ENCODE results near the gene RILPL1.
"Not testable (repeated sequence)": the region's sequence is repeated elsewhere in the genome, so short reads cannot be mapped to it uniquely, and the experiment has no call there.

Gene RILPL1

DNA sequence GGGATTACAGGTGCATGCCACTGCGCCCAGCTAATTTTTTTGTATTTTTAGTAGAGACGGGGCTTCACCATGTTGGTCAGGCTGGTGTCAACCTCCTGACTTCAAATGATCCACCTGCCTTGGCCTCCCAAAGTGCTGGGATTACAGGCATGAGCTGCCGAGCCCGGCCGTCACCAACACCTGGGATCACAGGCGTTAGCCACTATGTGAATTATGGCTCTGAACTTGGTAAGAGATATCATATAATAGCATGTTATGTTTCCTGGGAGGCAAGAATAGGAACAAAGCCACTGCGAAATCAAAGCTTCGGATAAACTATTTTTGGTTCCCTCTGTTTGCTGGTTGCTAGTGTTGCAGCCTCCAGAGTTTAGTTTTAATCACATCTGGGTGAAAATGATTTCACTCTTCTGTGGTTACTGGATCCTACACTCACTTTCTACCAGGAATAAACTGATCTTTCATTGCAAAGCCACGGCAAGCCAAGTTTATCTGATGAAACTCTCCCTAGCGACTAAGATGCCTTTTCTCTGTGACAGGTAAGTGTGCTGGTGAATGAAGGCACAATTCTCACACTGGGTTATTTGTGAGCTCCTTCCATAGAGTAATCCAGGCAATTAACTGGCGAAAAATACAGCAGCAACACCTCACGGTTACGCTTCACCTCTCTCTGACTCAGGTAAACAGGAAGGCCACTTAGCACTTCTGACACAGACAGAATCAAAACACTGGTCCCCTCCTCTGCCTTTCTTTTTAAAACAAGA lies 58.9 kb downstream of the RILPL1 start:
- peak; percentile 86 for FAIRE-seq
- TF ChIP-seq TAF1 (IDR thresholded peaks at IDR 0.05; ENCODE audit: borderline replicate concordance, low read depth, low read length): no peak
- no peak for TF ChIP-seq POLR2AphosphoS5 (IDR thresholded peaks at IDR 0.05; ENCODE audit: low read depth, low read length)
- TF ChIP-seq POLR2A (IDR thresholded peaks at IDR 0.05; ENCODE audit: low read depth, low read length): no peak

GRCh38 chr12:123472438-123472849 lies 61.1 kb downstream of the RILPL1 start:
- TF ChIP-seq POLR2AphosphoS5 (IDR thresholded peaks at IDR 0.05; ENCODE audit: low read depth, low read length): no peak; the same call in 1 of the 2 replicates
- no peak for TF ChIP-seq TAF1 (IDR thresholded peaks at IDR 0.05; ENCODE audit: borderline replicate concordance, low read depth, low read length)
- TF ChIP-seq POLR2A (IDR thresholded peaks at IDR 0.05; ENCODE audit: low read depth, low read length): 0 out of 2 replicates have a peak, but pooled peaks have one; percentile 21
- no peak for DNase-seq (ENCODE audit: insufficient read length)
- FAIRE-seq: no peak

More for the DNA sequence above, 58.9 kb downstream of the RILPL1 start:
- DNase-seq (ENCODE audit: insufficient read length): no peak

- DNase-seq (ENCODE audit: insufficient read length): no peak
- TF ChIP-seq POLR2AphosphoS5 (IDR thresholded peaks at IDR 0.05; ENCODE audit: low read depth, low read length) (no peak), TAF1 (IDR thresholded peaks at IDR 0.05; ENCODE audit: borderline replicate concordance, low read depth, low read length) (no peak), POLR2A (IDR thresholded peaks at IDR 0.05; ENCODE audit: low read depth, low read length) (no peak)
- no peak for FAIRE-seq
Observed at GRCh38 chr12:123471374-123472068, 62.0 kb downstream of the RILPL1 start.

DNA sequence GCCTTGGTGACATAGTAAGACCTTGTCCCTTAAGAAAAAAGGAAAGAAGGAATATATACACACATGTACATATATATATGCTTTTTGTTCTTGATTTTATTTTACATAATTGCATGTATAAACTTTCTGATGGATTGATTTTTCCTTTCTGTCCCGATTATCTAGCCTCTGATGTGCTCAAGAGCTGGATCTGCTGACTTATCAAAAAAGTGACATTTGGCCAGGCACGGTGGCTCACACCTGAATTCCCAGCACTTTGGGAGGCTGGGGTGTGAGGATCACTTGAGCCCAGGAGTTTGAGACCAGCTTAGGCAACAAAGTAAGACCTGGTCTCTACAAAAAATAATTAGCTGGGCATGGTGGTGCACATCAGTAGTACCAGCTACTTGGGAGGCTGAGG lies 63.5 kb downstream of the RILPL1 start:
- DNase-seq (ENCODE audit: insufficient read length): no peak
- TF ChIP-seq TAF1 (IDR thresholded peaks at IDR 0.05; ENCODE audit: borderline replicate concordance, low read depth, low read length): no peak
- no peak for TF ChIP-seq POLR2A (IDR thresholded peaks at IDR 0.05; ENCODE audit: low read depth, low read length)
- no peak for TF ChIP-seq POLR2AphosphoS5 (IDR thresholded peaks at IDR 0.05; ENCODE audit: low read depth, low read length)
- no peak for FAIRE-seq

DNA sequence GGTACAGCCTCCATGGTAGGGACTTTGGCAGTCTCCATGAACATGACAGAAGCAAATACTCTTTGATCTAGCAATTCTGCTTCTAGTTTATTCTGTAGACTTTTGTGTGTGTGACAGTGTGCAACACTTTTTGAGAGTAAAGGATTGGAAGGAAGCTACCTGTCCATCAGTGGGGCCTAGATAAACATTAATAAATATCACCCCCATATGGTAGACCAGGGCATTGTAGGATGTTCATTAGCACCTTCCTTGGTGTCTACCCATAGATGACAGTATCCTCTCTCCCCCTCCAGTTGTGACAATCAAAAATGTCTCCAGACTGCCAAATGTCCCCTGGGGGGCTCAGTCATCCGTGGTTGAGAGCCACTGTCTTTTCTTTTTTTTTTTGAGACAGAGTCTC lies 64.7 kb downstream of the RILPL1 start:
- no peak for DNase-seq (ENCODE audit: insufficient read length)
- FAIRE-seq: no peak
- TF ChIP-seq TAF1 (IDR thresholded peaks at IDR 0.05; ENCODE audit: borderline replicate concordance, low read depth, low read length): no peak
- TF ChIP-seq POLR2A (IDR thresholded peaks at IDR 0.05; ENCODE audit: low read depth, low read length): no peak
- TF ChIP-seq POLR2AphosphoS5 (IDR thresholded peaks at IDR 0.05; ENCODE audit: low read depth, low read length): no peak

- FAIRE-seq: no peak
- TF ChIP-seq POLR2A (IDR thresholded peaks at IDR 0.05; ENCODE audit: low read depth, low read length) (no peak), TAF1 (IDR thresholded peaks at IDR 0.05; ENCODE audit: borderline replicate concordance, low read depth, low read length) (no peak), POLR2AphosphoS5 (IDR thresholded peaks at IDR 0.05; ENCODE audit: low read depth, low read length) (no peak)
- DNase-seq (ENCODE audit: insufficient read length): no peak
Observed at GRCh38 chr12:123465084-123465483, 68.4 kb downstream of the RILPL1 start.

GRCh38 chr12:123463174-123463573 lies 70.3 kb downstream of the RILPL1 start:
- DNase-seq (ENCODE audit: insufficient read length); FAIRE-seq: not testable (repeated sequence)

- TF ChIP-seq POLR2A (IDR thresholded peaks at IDR 0.05; ENCODE audit: low read depth, low read length): peak; percentile 89
- TF ChIP-seq POLR2AphosphoS5 (IDR thresholded peaks at IDR 0.05; ENCODE audit: low read depth, low read length): peak; percentile 84
- peak; percentile 93 for TF ChIP-seq TAF1 (IDR thresholded peaks at IDR 0.05; ENCODE audit: borderline replicate concordance, low read depth, low read length)
- FAIRE-seq: peak; percentile 84
Observed at GRCh38 chr12:123457980-123458779, 75.3 kb downstream of the RILPL1 start, which contains the start of gene SNRNP35. TSS of gene SNRNP35 (plus strand) at chr12:123458139. CDS start at chr12:123465541, 7,402 bp downstream.

DNA sequence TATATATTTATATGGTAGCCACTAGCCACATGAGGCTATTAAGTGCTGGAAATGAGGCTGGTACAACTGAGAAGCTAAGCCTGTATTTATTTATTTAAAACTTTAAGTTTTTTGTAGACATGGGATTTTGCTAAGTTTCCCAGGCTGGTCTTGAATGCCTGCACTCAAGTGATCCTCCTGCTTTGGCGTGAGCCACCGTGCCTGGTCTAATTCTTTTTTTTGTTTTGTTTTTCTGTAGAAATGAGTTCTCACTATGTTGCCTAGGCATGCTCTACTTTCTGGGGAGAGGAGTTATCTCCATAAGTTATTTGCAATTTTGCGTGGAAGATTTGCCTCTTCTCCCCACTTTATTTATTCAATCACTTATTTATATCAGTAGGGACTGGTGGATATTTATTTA lies 80.4 kb downstream of the RILPL1 start:
- DNase-seq (ENCODE audit: insufficient read length): no peak
- no peak for FAIRE-seq
- no peak for TF ChIP-seq POLR2AphosphoS5 (IDR thresholded peaks at IDR 0.05; ENCODE audit: low read depth, low read length)
- TF ChIP-seq TAF1 (IDR thresholded peaks at IDR 0.05; ENCODE audit: borderline replicate concordance, low read depth, low read length): no peak
- no peak for TF ChIP-seq POLR2A (IDR thresholded peaks at IDR 0.05; ENCODE audit: low read depth, low read length)

More at GRCh38 chr12:123457980-123458779, 75.3 kb downstream of the RILPL1 start, which contains the start of gene SNRNP35:
- peak; percentile 69 for DNase-seq (ENCODE audit: insufficient read length)

DNA sequence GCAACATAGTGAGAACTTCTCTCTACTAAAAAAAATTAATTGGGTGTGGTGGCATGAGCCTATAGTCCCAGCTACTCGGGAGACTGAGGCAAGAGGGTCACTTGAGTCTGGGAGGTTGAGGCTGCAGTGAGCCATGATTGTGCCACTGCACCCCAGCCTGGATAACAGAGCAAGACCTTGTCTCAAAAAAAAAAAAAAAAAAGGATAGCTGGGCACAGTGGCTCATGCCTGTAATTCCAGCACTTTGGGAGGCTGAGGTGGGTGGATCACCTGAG lies 81.3 kb downstream of the RILPL1 start:
- not testable (repeated sequence) for DNase-seq (ENCODE audit: insufficient read length); FAIRE-seq

- TF ChIP-seq POLR2AphosphoS5 (IDR thresholded peaks at IDR 0.05; ENCODE audit: low read depth, low read length) (no peak), POLR2A (IDR thresholded peaks at IDR 0.05; ENCODE audit: low read depth, low read length) (no peak), TAF1 (IDR thresholded peaks at IDR 0.05; ENCODE audit: borderline replicate concordance, low read depth, low read length) (no peak)
- no peak for FAIRE-seq
- no peak for DNase-seq (ENCODE audit: insufficient read length)
Observed at GRCh38 chr12:123450636-123451035, 82.9 kb downstream of the RILPL1 start.

Measured in GM12892 (cell line).